G401 (cell line): ENCODE measurements around the gene POMZP3. TPM values are rescaled to one million over a fixed set of nuclear protein-coding genes. Genes with fewer than 3 reads are reported as not detected.
"Not testable (repeated sequence)": the region's sequence is repeated elsewhere in the genome, so short reads cannot be mapped to it uniquely, and the experiment has no call there.

Experiments
- DNase-seq: peaks from one replicate; pipeline ENCODE4 v3.0.0-alpha.2; 2015; ENCODE audit warnings: low spot score
- in situ Hi-C: cut with HindIII; loops from 2 replicates; pipeline ENCODE4 v1.10.0; 2016; ENCODE audit warnings: low sequenced_read_pairs, mixed read lengths
- total RNA-seq: library from RNA; depleted of rRNA; stranded (reverse); fragments of >200 nt; shearing (Covaris generic); gene quantifications from 2 replicates; pipeline ENCODE4 v1.2.3, GENCODE V29; 2014; rRNA removed

Gene POMZP3
- total RNA-seq = not detected in 2 replicates

DNA sequence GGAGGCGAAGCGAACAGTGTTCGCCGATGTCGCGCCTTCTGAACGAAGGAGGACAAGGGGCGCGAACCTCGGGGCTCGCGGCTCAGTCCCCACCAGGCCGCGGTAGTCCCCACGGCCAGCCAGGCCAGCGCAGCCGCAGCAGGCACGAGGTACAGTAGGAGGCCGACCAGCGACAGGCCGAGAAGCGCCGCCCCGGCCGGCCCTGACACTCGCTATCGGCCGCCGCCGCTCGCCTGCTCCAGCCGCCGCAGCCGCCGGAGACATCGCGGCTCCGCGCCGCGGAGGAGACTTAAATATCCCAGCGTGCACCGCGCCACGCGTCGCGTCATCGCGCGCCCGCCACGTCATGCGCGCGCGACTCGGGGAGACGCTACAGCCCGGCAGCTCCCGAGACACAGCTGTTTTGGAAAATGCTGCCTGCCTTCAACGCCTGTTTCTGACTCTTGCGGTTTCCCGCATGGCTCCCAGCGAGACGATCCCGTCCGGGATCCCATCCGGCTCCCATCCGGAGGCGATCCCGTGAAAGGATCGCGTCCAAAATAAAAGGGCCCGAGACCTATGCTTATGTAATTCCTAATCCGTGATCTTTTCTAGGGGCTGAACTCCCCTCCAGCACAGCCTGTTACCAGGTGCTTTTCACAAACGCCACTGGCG lies at the start of gene POMZP3:
TSS of gene POMZP3 (minus strand) at position 291 of the 654 bp plus-strand sequence. CDS start 1,215 bp downstream, outside the sequence.
- in situ Hi-C loops = not testable (repeated sequence)
- DNase-seq = peak; percentile 42

DNA sequence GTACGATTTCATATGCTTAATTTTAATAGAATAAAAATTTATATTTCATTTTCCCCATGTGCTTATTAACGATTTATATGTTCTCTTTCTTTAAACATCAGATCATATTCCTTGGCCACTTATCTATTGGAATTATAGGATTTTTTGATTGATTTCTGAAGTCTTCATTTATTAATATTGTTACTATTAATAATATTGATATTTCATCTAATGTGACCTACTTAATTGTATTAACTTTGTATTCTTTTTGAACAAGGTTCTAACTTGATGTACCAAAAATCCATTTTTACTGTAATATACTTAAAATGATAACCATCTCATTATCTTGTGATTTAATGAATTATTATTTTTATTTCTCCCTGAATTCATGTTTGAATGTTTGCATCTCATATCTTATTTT lies 48.7 kb upstream of the POMZP3 start:
- DNase-seq, in situ Hi-C loops: not testable (repeated sequence)

DNA sequence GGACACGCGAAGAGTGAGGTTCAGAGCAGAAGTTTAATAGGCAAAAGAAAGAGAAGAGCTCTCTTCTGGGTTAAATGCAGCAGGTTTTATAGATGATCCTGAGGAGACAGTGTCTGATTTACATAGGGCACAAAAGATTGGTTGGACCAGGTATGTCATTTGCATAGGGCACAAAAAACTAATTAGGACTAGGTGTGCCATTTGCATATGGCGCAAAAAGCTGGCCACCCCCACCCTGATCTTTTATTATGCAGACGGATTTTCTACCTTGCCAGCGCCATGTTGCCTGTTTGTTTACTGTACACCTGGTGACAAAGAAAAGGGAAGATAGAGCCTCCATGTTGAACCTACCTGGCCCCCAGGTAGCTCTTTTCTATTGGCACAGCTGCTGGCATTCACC lies 46.3 kb upstream of the POMZP3 start:
- DNase-seq, in situ Hi-C loops: not testable (repeated sequence)

DNA sequence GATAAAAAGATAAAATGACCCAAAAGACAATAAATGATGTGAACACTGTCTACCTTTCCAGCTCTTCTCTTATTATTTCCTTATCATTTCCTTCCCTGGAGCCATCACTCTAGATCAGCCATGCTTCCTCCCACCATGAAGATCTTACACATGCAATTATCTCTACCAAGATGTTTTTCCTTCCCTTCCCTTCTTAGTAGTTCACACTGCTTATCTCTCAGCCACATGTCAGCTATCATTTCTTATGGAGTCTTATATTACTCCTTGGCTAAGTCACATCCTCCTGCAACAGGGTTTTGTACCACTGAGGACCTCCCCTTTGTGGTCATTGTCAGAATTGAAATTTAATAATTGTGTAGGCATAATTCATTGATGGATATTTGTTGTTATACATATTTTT lies 32.1 kb upstream of the POMZP3 start:
- DNase-seq, in situ Hi-C loops: not testable (repeated sequence)

DNA sequence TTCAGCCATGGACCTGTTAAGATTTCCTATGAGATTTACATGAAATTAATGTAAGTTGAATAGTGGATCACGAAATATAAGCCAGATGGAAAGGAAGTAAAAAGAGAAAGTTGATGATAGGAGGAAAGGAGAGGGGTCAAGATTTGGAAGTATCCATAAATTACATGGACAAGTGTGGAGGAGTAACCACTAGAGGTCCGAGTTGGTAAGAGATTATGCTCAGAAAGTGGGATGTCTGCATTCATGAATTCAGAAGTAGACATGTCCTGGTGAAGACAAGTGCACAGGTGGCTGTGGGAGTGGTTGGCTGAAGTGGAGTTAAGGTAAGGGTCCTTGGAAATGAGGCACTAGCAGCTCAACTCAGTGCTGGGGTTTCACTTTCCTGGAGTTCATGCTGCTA lies 29.3 kb upstream of the POMZP3 start:
- in situ Hi-C loops = not testable (repeated sequence)

DNA sequence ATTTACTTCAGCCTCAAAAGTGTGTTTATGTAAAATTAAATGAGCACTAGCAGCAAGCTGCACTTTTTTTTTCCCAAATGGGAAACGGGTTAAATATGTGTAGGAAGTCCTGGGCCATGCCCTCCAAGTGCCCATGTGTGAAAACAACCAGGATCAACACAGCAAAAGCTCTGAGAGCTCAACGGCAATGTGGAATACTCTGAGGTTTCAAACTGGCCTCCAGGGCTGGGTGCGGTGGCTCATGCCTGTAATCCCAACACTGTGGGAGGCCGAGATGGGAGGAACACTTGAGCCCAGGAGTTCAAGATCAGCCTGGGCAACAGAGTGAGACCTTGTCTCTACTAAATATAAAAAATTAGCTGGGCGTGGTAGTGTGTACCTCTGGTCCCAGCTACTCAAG lies 15.5 kb upstream of the POMZP3 start:
- in situ Hi-C loops, DNase-seq: not testable (repeated sequence)

More for the DNA sequence above, 29.3 kb upstream of the POMZP3 start:
- not testable (repeated sequence) for DNase-seq

DNA sequence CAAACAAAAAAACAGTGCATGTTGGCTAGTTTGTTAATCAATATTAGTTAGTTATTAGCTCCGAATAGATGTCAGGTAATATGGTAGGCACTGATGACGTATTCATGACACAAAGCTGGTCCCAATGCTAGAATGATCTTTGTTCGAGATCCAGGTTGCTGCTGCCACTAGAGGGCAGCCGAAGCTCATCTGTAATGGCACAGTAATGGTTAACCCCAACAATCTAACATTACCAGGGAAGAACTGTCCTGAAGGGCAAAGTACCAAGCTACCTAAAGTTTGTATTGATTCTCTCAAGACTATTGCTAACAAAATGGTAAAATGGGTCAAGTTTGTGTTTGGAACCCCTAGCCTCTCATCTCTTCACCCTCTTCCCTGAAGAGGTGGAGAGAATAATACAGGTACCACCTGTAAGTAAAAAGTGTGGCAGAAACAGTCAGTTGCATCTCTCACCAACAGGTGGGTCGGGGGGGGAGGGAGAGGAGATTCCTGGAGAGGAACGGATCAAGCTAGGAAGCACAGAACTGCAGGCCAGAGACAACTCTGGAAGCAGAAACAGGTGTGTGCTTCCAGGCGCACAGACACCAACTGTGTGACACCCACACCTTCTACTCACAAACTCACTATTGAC lies 10.1 kb upstream of the POMZP3 start:
- peak; percentile 14 for DNase-seq
- in situ Hi-C loops = not testable (repeated sequence)

DNA sequence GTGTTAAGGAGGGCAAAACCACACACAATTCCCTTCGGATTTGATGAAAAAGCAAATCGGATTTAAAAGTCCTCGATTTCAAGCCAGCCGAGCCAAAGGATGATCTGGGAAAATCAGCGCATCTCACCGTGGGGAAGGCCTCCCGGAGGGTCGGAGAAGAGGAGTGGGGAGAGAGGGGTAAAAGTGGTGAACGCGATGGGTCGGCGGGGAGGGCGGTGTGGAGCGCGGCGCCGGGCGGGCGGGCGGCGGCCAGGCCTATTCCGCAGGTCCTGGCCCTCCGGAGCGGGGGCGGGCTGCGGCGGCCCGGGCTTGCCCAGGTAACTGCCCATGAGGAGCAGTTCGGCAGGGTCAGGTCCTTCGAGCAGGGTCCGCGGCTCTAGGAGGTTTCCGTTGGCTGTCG lies 498 bp downstream of the POMZP3 start:
- peak; percentile 5 for DNase-seq
- in situ Hi-C loops = not testable (repeated sequence)

DNA sequence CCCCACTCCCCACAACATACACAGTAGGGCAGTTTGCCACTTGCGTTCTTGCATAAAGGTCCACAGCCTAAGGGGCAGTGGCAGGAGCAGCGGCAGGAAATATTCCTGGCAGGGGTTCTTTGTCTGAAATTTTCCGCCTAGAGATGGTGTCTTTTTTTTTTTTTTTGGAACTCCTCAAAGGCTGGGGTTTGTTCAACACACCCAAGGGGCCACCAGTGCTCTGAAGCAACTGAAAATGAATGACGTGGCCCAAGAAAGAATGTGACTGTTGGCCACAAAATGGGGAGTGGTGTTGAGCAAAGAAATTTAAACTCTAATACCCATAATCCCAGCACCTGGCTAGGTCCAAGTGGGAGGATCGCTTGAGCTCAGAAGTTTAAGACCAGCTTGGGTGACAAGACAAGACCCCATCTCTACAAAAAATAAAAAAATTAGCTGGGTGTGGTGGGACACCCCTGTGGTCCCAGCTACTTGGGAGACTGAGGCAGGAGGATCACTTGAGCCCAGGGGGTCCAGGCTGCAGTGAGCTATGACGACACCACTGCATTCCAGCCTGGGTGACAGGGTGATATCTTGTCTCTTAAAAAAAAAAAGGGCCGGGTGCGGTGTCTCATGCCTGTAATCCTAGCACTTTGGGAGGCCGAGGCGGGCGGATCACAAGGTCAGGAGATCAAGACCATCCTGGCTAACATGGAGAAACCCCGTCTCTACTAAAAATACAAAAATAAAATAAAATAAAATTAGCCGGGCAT lies 7.5 kb downstream of the POMZP3 start:
- in situ Hi-C loops, DNase-seq: not testable (repeated sequence)

DNA sequence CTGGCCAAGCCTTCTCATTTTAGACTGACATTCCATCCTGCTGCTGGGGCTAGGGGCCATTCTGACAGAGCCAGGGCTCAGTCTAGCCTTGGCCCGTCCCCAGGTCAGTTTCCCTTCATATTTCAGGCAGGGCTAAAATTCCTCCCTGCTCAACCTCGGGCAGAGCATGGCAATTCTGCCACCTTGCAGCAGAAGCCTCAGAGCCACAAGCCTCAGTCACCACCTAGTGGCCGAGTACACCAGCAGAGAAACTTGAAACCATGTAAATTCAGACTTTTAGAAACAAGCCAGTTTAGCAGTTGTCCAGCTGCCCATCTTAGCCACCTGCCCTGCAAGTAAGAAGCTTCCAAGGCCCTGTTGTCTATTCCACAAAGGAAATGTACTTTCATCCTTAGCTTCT lies 13.3 kb downstream of the POMZP3 start:
- in situ Hi-C loops = not testable (repeated sequence)
- peak; percentile 64 for DNase-seq

DNA sequence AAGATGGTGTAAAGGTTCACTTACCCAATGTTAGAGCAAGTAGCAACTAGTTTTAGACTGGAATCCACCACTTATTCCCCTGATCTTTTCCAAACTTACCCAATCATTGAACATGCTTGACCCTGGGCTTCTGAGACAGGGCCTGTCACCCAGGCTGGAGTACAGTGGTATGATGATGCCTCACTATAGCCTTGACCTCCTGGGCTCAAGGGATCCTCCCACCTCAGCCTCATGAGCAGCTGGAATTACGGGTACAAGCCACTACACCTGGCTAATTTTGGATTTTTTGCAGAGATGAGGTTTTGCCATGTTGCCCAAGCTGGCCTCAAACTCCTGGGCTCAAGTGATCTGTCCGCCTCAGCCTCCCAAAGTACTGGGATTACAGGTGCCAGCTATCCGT lies 14.8 kb downstream of the POMZP3 start:
- in situ Hi-C loops, DNase-seq: not testable (repeated sequence)

DNA sequence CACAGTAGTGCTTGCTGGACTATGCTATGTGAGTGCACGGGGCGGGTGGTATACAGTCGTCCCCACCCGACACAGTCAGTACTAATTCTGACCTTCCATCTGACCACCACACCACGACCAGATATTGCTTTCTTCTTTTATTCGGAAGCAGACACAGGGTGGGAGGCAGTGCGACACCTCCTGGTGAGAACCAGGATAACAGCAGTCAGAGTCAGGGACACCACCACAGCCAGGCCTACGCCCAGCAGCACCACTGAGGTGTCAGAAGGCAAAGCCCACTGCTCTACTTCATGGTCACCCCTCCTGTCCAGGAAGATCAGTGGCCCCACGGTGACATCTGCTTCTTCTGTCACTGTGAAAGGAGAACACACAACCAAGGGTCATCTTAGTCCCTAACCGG lies 17.2 kb downstream of the POMZP3 start:
- DNase-seq, in situ Hi-C loops: not testable (repeated sequence)

DNA sequence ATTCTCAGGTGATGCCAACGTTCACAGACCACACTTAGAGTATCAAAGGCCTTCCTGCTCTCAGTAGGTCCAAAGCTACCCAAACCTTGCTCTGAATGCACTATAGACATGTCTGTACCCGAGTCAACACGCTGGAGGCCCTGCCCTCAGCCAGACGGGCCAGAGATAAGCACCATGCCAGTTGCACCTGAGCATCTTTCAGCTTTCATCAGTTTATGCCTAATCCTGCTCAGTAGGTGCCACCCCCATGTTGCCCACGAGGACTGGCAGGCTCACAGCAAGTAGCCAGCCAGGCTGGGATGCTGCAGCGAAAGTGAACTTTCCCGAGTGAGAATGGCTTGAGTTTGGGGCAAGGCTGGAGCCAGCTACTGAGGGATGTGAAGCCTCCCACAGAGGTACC lies 18.6 kb downstream of the POMZP3 start:
- DNase-seq, in situ Hi-C loops: not testable (repeated sequence)

DNA sequence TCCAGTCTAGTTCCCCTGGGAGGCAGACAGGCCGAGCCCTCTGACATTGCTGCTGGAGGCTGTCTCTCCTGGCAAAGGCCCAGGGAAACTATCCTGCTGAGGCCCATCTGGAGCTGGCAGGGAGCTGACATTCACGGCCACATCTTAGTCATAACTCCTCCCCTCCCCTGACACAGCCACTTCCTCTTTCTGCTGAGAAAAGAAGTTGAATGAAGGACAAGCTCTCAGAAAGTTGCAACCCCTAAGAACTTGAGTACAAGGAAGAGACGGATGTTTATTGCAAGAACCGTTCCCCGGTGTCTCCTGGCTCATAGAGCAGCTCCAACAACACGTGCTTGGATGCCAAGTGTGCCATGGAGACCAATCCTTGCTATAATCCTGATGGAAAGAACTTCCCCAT lies 21.1 kb downstream of the POMZP3 start:
- peak; percentile 34 for DNase-seq
- in situ Hi-C loops = not testable (repeated sequence)

DNA sequence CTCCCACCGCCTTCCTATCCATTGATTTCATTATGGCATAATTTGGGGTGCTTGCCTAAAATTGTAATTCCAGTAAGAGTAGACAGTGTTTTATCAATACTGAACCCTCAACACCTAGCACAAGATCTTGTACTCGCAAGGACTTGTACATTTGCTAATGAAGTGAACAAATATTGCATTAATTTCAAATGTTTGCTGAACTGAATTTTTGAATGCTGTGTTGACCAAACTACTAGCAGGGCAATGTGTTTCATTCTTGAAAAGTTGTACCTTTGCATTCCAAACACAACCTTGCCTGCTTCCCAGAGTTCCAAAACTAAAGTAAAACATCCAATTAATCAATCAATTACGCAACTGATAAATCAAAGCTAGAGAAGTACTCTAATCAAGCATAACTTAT lies 26.4 kb downstream of the POMZP3 start:
- DNase-seq, in situ Hi-C loops: not testable (repeated sequence)

DNA sequence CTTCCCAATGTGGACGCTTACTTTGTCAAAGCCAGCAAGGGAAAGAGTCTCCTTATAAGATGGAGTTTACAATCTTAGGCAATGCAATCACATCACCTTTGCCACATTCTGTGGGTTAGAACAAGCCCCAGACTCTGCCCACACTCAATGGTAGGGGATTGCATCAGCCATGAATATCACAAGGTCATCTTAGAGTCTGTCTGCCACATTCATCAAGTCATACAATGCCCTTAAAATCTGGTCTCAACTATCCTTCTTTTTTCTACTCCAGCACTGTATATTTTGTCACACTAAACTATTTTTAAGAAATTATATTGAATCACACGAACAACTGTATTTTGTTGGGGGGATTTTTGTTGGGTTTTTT lies 27.0 kb downstream of the POMZP3 start:
- DNase-seq, in situ Hi-C loops: not testable (repeated sequence)

DNA sequence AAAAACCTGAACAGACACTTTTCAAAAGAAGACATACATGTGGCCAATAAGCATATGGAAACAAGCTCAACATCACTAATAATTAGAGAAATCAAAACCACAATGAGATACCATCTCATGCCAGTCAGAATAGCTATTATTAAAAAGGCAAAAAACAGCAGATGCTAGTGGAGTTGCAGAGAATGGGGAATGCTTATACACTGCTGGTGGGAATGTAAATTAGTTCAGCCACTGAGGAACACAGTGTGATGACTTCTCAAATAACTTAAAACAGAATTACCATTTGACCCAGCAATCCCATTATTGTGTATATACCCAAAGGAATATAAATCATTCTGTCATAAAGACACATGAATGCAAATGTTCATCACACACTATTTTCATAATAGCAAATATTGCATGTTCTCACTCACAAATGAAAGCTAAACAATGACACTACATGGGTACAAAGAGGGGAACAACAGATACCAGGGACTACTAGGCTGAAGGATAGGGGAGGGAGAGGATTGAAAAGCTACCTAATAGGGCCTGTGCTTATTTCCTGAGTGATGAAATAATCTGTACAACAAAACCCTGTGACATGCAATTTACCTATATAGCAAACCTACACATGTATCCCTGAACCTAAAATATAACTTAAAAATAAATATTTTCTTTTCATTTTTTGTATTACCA lies 28.4 kb downstream of the POMZP3 start:
- DNase-seq = peak; percentile 8
- in situ Hi-C loops = not testable (repeated sequence)

DNA sequence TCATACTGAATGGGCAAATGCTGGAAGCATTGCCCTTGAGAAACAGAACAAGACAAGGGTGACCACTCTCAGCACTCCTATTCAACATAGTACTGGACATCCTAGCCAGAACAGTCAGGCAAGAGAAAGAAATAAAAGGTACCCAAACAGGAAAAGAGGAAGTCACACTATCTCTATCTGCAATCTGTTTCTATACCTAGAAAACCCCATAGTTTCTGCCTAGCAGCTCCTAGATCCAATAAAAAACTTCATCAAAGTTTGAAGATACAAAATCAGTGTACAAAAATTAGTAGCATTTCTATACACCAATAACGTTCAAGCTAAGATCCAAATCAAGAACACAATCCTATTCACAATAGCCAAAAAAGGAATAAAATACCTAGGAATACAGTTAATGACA lies 29.8 kb downstream of the POMZP3 start:
- DNase-seq, in situ Hi-C loops: not testable (repeated sequence)

DNA sequence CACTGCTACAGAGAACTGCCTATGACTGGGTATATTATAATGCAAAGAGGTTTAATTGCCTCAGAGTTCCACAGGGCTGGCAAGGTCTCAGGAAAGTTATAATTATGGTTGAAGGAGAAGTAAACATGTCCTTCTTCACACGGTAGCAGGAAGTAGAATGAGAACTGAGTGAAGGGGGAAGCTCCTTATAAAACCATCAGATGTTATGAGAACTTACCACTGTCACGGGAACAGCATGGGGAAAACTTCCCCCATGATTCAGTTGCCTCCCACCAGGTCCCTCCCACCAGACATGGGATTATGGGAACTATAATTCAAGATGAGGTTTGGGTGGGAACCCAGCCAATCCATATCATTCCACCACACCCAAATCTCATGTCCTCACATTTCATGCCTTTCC lies 34.4 kb downstream of the POMZP3 start:
- in situ Hi-C loops, DNase-seq: not testable (repeated sequence)
